ENCODE measurements around the gene PLAC1.

GRCh38 chrX:134640914-134641313, 17.4 kb downstream of the PLAC1 start:
- TF ChIP-seq, protein P1, sequence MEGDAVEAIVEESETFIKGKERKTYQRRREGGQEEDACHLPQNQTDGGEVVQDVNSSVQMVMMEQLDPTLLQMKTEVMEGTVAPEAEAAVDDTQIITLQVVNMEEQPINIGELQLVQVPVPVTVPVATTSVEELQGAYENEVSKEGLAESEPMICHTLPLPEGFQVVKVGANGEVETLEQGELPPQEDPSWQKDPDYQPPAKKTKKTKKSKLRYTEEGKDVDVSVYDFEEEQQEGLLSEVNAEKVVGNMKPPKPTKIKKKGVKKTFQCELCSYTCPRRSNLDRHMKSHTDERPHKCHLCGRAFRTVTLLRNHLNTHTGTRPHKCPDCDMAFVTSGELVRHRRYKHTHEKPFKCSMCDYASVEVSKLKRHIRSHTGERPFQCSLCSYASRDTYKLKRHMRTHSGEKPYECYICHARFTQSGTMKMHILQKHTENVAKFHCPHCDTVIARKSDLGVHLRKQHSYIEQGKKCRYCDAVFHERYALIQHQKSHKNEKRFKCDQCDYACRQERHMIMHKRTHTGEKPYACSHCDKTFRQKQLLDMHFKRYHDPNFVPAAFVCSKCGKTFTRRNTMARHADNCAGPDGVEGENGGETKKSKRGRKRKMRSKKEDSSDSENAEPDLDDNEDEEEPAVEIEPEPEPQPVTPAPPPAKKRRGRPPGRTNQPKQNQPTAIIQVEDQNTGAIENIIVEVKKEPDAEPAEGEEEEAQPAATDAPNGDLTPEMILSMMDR (conservative IDR thresholded peaks at IDR 0.05 in 1 of 2, IDR thresholded peaks at IDR 0.05 in 1 of 2; ENCODE audit: extremely low read depth in 1 of 2, insufficient read depth in 1 of 2, low read depth in 1 of 2, low read length in 2 of 2) = no peak
- no peak for TF ChIP-seq EZH2 (IDR thresholded peaks at IDR 0.05; ENCODE audit: borderline replicate concordance, low read length)

Data from mammary epithelial cell (primary cell).